H1 (cell line): ENCODE data around the gene SLC35F3. TPM values are rescaled to one million over a fixed set of nuclear protein-coding genes. Genes with fewer than 3 reads are reported as not detected.

ENCODE experiments used
- CTCF ChIA-PET: fragments of 300-600 bp; sonication (Branson Sonifier 250); formaldehyde crosslinking; loops from one replicate; lab custom pipeline; 2021; ENCODE audit not compliant: partially characterized antibody; lab: Charles Lee
- POLR2A ChIA-PET: fragments of 300-600 bp; sonication (Branson Sonifier 250); formaldehyde crosslinking; loops from one replicate; lab custom pipeline; 2021; ENCODE audit warnings: inconsistent platforms; ENCODE audit not compliant: partially characterized antibody; lab: Charles Lee
- DNase-seq, 2 experiments: peaks; one replicate each; pipeline versions ENCODE4 v3.0.0 to v3.0.0-alpha.2; 2010 to 2022; ENCODE audit warnings: low spot score in 2 of 2, low read depth in 1 of 2, mixed read lengths in 1 of 2
- FAIRE-seq: peaks from 2 replicates; lab custom pipeline; 2011; peaks lifted over from hg19 to GRCh38; lab: Jason Lieb, UNC
- H2AFZ ChIP-seq: 2 replicates; pipeline ENCODE4 v1.8.1; 2012; ENCODE audit warnings: low read length, inconsistent platforms
- H2AK5ac ChIP-seq: 2 replicates; pipeline ENCODE4 v1.6.1; 2013; ENCODE audit warnings: low read depth, low read length
- H2BK120ac ChIP-seq: replicated peaks from 2 replicates; pipeline ENCODE3; 2013; ENCODE audit warnings: low read depth, low read length, inconsistent platforms
- H2BK12ac ChIP-seq: 2 replicates; pipeline ENCODE4 v1.6.1; 2013; ENCODE audit warnings: low read depth, low read length
- H2BK15ac ChIP-seq: 2 replicates; pipeline ENCODE4 v1.6.1; 2013; ENCODE audit warnings: low read length
- H2BK20ac ChIP-seq: 2 replicates; pipeline ENCODE4 v1.6.1; 2013; ENCODE audit warnings: low read length
- H2BK5ac ChIP-seq: 2 replicates; pipeline ENCODE4 v1.6.1; 2013; ENCODE audit warnings: low read depth, low read length
- H3K14ac ChIP-seq: 2 replicates; pipeline ENCODE4 v1.6.1; 2013; ENCODE audit warnings: inconsistent platforms; ENCODE audit not compliant: insufficient read length
- H3K18ac ChIP-seq: 2 replicates; pipeline ENCODE4 v1.6.1; 2013; ENCODE audit warnings: low read length; ENCODE audit errors: extremely low read depth
- H3K23ac ChIP-seq: 2 replicates; pipeline ENCODE4 v1.6.1; 2013; ENCODE audit warnings: inconsistent platforms; ENCODE audit not compliant: insufficient read length
- H3K23me2 ChIP-seq: 2 replicates; pipeline ENCODE4 v1.6.1; 2013; ENCODE audit warnings: low read depth, low read length
- H3K27ac ChIP-seq: 2 replicates; pipeline ENCODE4 v1.6.1; 2011; ENCODE audit warnings: low read depth, low read length, inconsistent platforms
- H3K27me3 ChIP-seq, 4 experiments: replicated peaks in 1 of 4; 1 replicate in 1 of 4; 2 replicates in 3 of 4; pipeline versions ENCODE4 v1.6.1 to v1.8.1; 2011 to 2013; ENCODE audit warnings: low read length in 3 of 4, mild to moderate bottlenecking in 3 of 4, inconsistent platforms in 2 of 4, mixed read lengths in 2 of 4, moderate library complexity in 1 of 4; ENCODE audit not compliant: control insufficient read depth in 3 of 4, insufficient read depth in 3 of 4; ENCODE audit errors: extremely low read depth in 1 of 4
- H3K36me3 ChIP-seq, 4 experiments: 2 replicates each; pipeline versions ENCODE4 v1.6.1 to v1.8.1; 2011 to 2013; ENCODE audit warnings: mild to moderate bottlenecking in 4 of 4, low read length in 3 of 4, moderate library complexity in 2 of 4, control low read depth in 1 of 4, inconsistent platforms in 1 of 4; ENCODE audit not compliant: insufficient read depth in 4 of 4, control insufficient read depth in 2 of 4
- H3K4ac ChIP-seq: replicated peaks from 2 replicates; pipeline ENCODE3; 2013; ENCODE audit warnings: low read length, low read depth, mixed read lengths, inconsistent platforms; ENCODE audit not compliant: insufficient read length
- H3K4me1 ChIP-seq, 4 experiments: replicated peaks in 1 of 4; 1 replicate in 1 of 4; 2 replicates in 3 of 4; pipeline versions ENCODE4 v1.6.1 to v1.8.1; 2011 to 2013; ENCODE audit warnings: low read length in 3 of 4, inconsistent platforms in 2 of 4, mixed read lengths in 1 of 4; ENCODE audit not compliant: insufficient read depth in 4 of 4, control insufficient read depth in 3 of 4
- H3K4me2 ChIP-seq, 2 experiments: 2 replicates each; pipeline versions ENCODE4 v1.6.1 to v1.8.1; 2011 to 2013; ENCODE audit warnings: low read depth in 2 of 2, low read length in 2 of 2, control low read depth in 1 of 2, inconsistent platforms in 1 of 2, mild to moderate bottlenecking in 1 of 2; ENCODE audit not compliant: insufficient read depth in 1 of 2
- H3K4me3 ChIP-seq, 4 experiments: fragments of 200-600, 300-600 bp in 1 of 4; sonication (generic), shearing (Covaris generic), sonication (Bioruptor Twin) in 1 of 4; 2 replicates each; pipeline versions ENCODE4 v1.5.1 to v1.8.1; 2011 to 2016; ENCODE audit warnings: low read length in 4 of 4, low read depth in 3 of 4, control low read depth in 2 of 4, inconsistent platforms in 2 of 4, mild to moderate bottlenecking in 2 of 4, mixed read lengths in 1 of 4, moderate library complexity in 1 of 4; ENCODE audit not compliant: insufficient read depth in 2 of 4; ENCODE audit errors: extremely low read depth in 1 of 4
- H3K56ac ChIP-seq: replicated peaks from 2 replicates; pipeline ENCODE3; 2013; ENCODE audit warnings: low read depth, mild to moderate bottlenecking, mixed read lengths, low read length, inconsistent platforms; ENCODE audit not compliant: insufficient read length
- H3K79me1 ChIP-seq: 2 replicates; pipeline ENCODE4 v1.6.1; 2013; ENCODE audit warnings: low read depth, low read length, control low read depth
- H3K79me2 ChIP-seq, 2 experiments: 2 replicates each; pipeline versions ENCODE4 v1.6.1 to v1.8.1; 2012 to 2013; ENCODE audit warnings: low read length in 2 of 2, mild to moderate bottlenecking in 2 of 2, inconsistent platforms in 1 of 2; ENCODE audit not compliant: insufficient read depth in 2 of 2, control insufficient read depth in 1 of 2
- H3K9ac ChIP-seq, 4 experiments: replicated peaks in 1 of 4; 1 replicate in 1 of 4; 2 replicates in 3 of 4; pipeline versions ENCODE4 v1.6.1 to v1.8.1; 2011 to 2013; ENCODE audit warnings: low read depth in 3 of 4, low read length in 3 of 4, control low read depth in 2 of 4, mild to moderate bottlenecking in 2 of 4, moderate library complexity in 2 of 4, inconsistent platforms in 1 of 4; ENCODE audit errors: extremely low read depth in 1 of 4
- H3K9me3 ChIP-seq, 2 experiments: 2 replicates each; pipeline versions ENCODE4 v1.6.1 to v1.8.1; 2012 to 2013; ENCODE audit warnings: mild to moderate bottlenecking in 2 of 2, moderate library complexity in 2 of 2, control low read depth in 1 of 2, inconsistent platforms in 1 of 2, low read depth in 1 of 2, low read length in 1 of 2, mixed read lengths in 1 of 2; ENCODE audit not compliant: insufficient read depth in 2 of 2
- H4K20me1 ChIP-seq, 2 experiments: replicated peaks in 1 of 2; 2 replicates each; pipeline versions ENCODE3 to v1.8.1; 2011 to 2013; ENCODE audit warnings: inconsistent platforms in 2 of 2, low read length in 2 of 2, mild to moderate bottlenecking in 1 of 2; ENCODE audit not compliant: insufficient read depth in 2 of 2, control insufficient read depth in 1 of 2
- H4K5ac ChIP-seq: 2 replicates; pipeline ENCODE4 v1.6.1; 2013; ENCODE audit warnings: low read length, low read depth, mixed read lengths, inconsistent platforms; ENCODE audit not compliant: insufficient read length
- H4K8ac ChIP-seq: 2 replicates; pipeline ENCODE4 v1.8.0; 2013; ENCODE audit warnings: mild to moderate bottlenecking, moderate library complexity, low read length, inconsistent platforms; ENCODE audit not compliant: insufficient read depth; ENCODE audit errors: extremely low read depth
- H4K91ac ChIP-seq: replicated peaks from 2 replicates; pipeline ENCODE3; 2013; ENCODE audit warnings: low read length, mixed read lengths, inconsistent platforms; ENCODE audit not compliant: insufficient read length
- WGBS, 2 experiments: shearing (Covaris generic) in 1 of 2; methylation state at CpG; one replicate each; pipeline versions ENCODE4 v1.1.6 to v1.1.7; 2013 to 2015; ENCODE audit warnings: low lambda C conversion rate in 2 of 2, mixed read lengths in 2 of 2, inconsistent platforms in 1 of 2, low coverage in 1 of 2, missing lambda C conversion rate in 1 of 2; ENCODE audit not compliant: insufficient replicate concordance in 2 of 2, insufficient coverage in 1 of 2, insufficient read length in 1 of 2; ENCODE audit errors: extremely low coverage in 1 of 2, missing lambda C conversion rate in 1 of 2; 5-methylcytosine and 5-hydroxymethylcytosine counted together
- polyA plus RNA-seq, 7 experiments: library from polyadenylated mRNA; depleted of rRNA in 3 of 7; stranded (reverse) in 5 of 7; unstranded in 2 of 7; fragments of >200 nt in 5 of 7; fragments of 200-250 nt in 2 of 7; gene quantifications; 1 replicate in 5 of 7; 2 replicates in 1 of 7; 4 replicates in 1 of 7; pipeline versions ENCODE4 v1.2.1 to v1.2.3, GENCODE V29; 2011 to 2013; ENCODE audit warnings: missing spikeins in 2 of 7, mixed read lengths in 2 of 7
- total RNA-seq: library from RNA; stranded (reverse); fragmentation: NEBNext Ultra II Directional; extraction: Animal tissue kit (Norgen Biotek cat#: 25700); gene quantifications from 2 replicates; pipeline ENCODE4 v1.2.1, GENCODE V29; 2021

SLC35F3 gene
- total and polyA plus RNA-seq, 2 of the 8 experiments (the other 6 are each of a cell fraction or from before 2014, with no cell fraction given) = 0.78 to 1.2 TPM

DNA sequence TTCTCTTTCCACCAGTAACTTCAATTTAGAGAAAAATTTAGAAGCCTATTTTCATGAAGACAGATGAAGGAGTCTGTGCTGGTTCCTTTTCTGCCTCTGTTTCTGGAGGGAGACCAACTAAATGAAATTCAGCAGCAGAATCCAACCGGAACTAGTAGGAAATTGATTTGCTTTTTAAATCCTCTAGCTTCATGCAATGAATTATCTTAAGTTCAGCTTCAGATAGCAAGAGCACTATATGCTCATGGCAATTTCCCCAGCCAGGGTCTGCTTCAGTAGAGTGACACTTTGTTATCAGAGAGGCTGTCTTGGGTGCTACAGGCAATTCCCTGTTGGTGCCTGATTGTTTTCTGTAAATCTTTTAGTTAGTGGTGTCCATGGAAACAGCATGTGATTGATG lies 189.7 kb downstream of the SLC35F3 start:
- Histone ChIP-seq H3K79me2 (peaks cover 0 to 3% of the 10 kb centered on the region in 2 experiments; a peak in 1 of 4 replicates), H2BK5ac (no peak overlapping the region), H2BK120ac (no peak overlapping the region), H2BK12ac (no peak overlapping the region), H4K8ac (no peak overlapping the region), H3K4me1 (no peaks in the 10 kb centered on the region), H2BK20ac (no peak overlapping the region), H3K14ac (no peak overlapping the region), H2AFZ (no peak overlapping the region), H2AK5ac (no peak overlapping the region), H4K5ac (no peak overlapping the region), H2BK15ac (no peak overlapping the region), H3K18ac (no peak overlapping the region), H3K4me2 (no peak overlapping the region), H3K4ac (no peak overlapping the region), H3K23me2 (peaks cover 13% of the 10 kb centered on the region; the same call in 1 of the 2 replicates), H3K27ac (no peak overlapping the region), H3K56ac (no peak overlapping the region), H4K91ac (no peak overlapping the region), H3K79me1 (no peaks in the 10 kb centered on the region), H3K23ac (no peak overlapping the region), H3K27me3 (no peaks in the 10 kb centered on the region), H3K36me3 (no peaks in the 10 kb centered on the region), H3K9me3 (no peaks in the 10 kb centered on the region), H3K4me3 (no peak overlapping the region), H4K20me1 (no peaks in the 10 kb centered on the region), H3K9ac (no peak overlapping the region)
- ChIA-PET POLR2A (no interaction called here), CTCF (interaction anchor here (1.1 to 1.2 kb wide), 2 partner anchors 25 to 653 kb away, joined by 3 read pairs; no protein-coding TSS in a partner anchor)
- WGBS, 2 experiments = 91% methylated on average over 1 of the region's 1 CpG; no CpG with 5 or more reads in 1 of the 2 experiments
- FAIRE-seq (no peak), DNase-seq (no peak)
